HG02885 (cell line): Measurements from ENCODE around the gene ARF1.
A peak's percentile ranks its signal among the peaks of the same experiment; 100 is the strongest.

Experiments
- ATAC-seq: cut with Tn5 transposase; IDR thresholded peaks from one replicate; pipeline ENCODE4 v1.9.1; 2021; ENCODE audit warnings: mild to moderate bottlenecking; ENCODE audit not compliant: unreplicated experiment, poor library complexity

The ARF1 gene

GRCh38 chr1:228048659-228049298 lies 33.7 kb upstream of the ARF1 start:
- no peak for ATAC-seq

- no peak for ATAC-seq
Observed at GRCh38 chr1:228050571-228051231, 31.8 kb upstream of the ARF1 start.

GRCh38 chr1:228058172-228058948 lies 24.1 kb upstream of the ARF1 start:
- ATAC-seq = no peak

- ATAC-seq = peak; percentile 33
Observed at GRCh38 chr1:228058949-228059633, 23.4 kb upstream of the ARF1 start.

GRCh38 chr1:228059634-228060457 lies 22.7 kb upstream of the ARF1 start:
- peak; percentile 55 for ATAC-seq

GRCh38 chr1:228060458-228061190 lies 21.9 kb upstream of the ARF1 start:
- no peak for ATAC-seq

- no peak for ATAC-seq
Observed at GRCh38 chr1:228061411-228062084, 21.0 kb upstream of the ARF1 start.

- ATAC-seq = no peak
Observed at GRCh38 chr1:228062085-228062791, 20.3 kb upstream of the ARF1 start.

GRCh38 chr1:228062812-228063211 lies 19.7 kb upstream of the ARF1 start:
- no peak for ATAC-seq

GRCh38 chr1:228063251-228064191 lies 19.0 kb upstream of the ARF1 start:
- ATAC-seq = no peak

- ATAC-seq = no peak
Observed at GRCh38 chr1:228064296-228064695, 18.2 kb upstream of the ARF1 start.

GRCh38 chr1:228064741-228065542 lies 17.6 kb upstream of the ARF1 start:
- ATAC-seq = no peak

- no peak for ATAC-seq
Observed at GRCh38 chr1:228065543-228066347, 16.8 kb upstream of the ARF1 start.

- no peak for ATAC-seq
Observed at GRCh38 chr1:228066416-228066815, 16.1 kb upstream of the ARF1 start.

GRCh38 chr1:228066891-228067654 lies 15.4 kb upstream of the ARF1 start:
- no peak for ATAC-seq
